Hepatocyte (in vitro differentiated cells): ENCODE measurements around the gene WDR74. TPM values are rescaled to one million over a fixed set of nuclear protein-coding genes. Genes with fewer than 3 reads are reported as not detected.
A peak's percentile ranks its signal among the peaks of the same experiment; 100 is the strongest.
"Not testable (repeated sequence)": the region's sequence is repeated elsewhere in the genome, so short reads cannot be mapped to it uniquely, and the experiment has no call there.

Source experiments
- DNase-seq: peaks from one replicate; pipeline ENCODE4 v3.0.0-alpha.2; 2016; ENCODE audit warnings: low spot score
- H2AFZ ChIP-seq: fragments of 200-600 bp; sonication (generic); 2 replicates; pipeline ENCODE4 v1.6.0; 2016; ENCODE audit warnings: antibody characterized with exemption, mild to moderate bottlenecking
- H3K27ac ChIP-seq: fragments of 200-600 bp; sonication (generic); 2 replicates; pipeline ENCODE4 v1.5.1; 2016; ENCODE audit warnings: mild to moderate bottlenecking
- H3K27me3 ChIP-seq: fragments of 200-600 bp; sonication (generic); 2 replicates; pipeline ENCODE4 v1.6.1; 2016
- H3K36me3 ChIP-seq: fragments of 200-600 bp; sonication (generic); replicated peaks from 2 replicates; pipeline ENCODE4 v1.5.1; 2016; ENCODE audit warnings: low read depth; ENCODE audit not compliant: insufficient read depth
- H3K4me1 ChIP-seq: fragments of 200-600 bp; sonication (generic); 2 replicates; pipeline ENCODE4 v1.5.1; 2016; ENCODE audit warnings: mild to moderate bottlenecking, moderate library complexity; ENCODE audit not compliant: insufficient read depth
- H3K4me2 ChIP-seq: fragments of 200-600 bp; sonication (generic); 2 replicates; pipeline ENCODE4 v1.6.0; 2016
- H3K4me3 ChIP-seq: fragments of 200-600 bp; sonication (generic); 2 replicates; pipeline ENCODE4 v1.5.1; 2016; ENCODE audit warnings: mild to moderate bottlenecking
- H3K79me2 ChIP-seq: fragments of 200-600 bp; sonication (generic); 2 replicates; pipeline ENCODE4 v1.6.0; 2017; ENCODE audit warnings: mild to moderate bottlenecking
- H3K9me2 ChIP-seq: fragments of 200-600 bp; sonication (generic); replicated peaks from 2 replicates; pipeline ENCODE4 v1.6.0; 2017; ENCODE audit warnings: mild to moderate bottlenecking; ENCODE audit not compliant: insufficient read depth
- H3K9me3 ChIP-seq: fragments of 200-600 bp; sonication (generic); 2 replicates; pipeline ENCODE4 v1.5.1; 2016; ENCODE audit warnings: low read depth, mild to moderate bottlenecking
- H4K20me1 ChIP-seq: fragments of 200-600 bp; sonication (generic); 2 replicates; pipeline ENCODE4 v1.6.0; 2016; ENCODE audit warnings: mild to moderate bottlenecking; ENCODE audit not compliant: insufficient read depth, poor library complexity, severe bottlenecking
- CTCF ChIP-seq: fragments of 200-600 bp; sonication (generic); IDR thresholded peaks from 2 replicates; pipeline ENCODE4 v1.5.1; 2016; ENCODE audit warnings: antibody characterized with exemption, mild to moderate bottlenecking; ENCODE audit not compliant: poor library complexity
- EZH2 ChIP-seq: fragments of 200-600 bp; sonication (generic); IDR thresholded peaks from 2 replicates; pipeline ENCODE4 v1.6.1; 2016; ENCODE audit warnings: antibody characterized with exemption, mild to moderate bottlenecking, borderline replicate concordance
- EZH2phosphoT487 ChIP-seq: fragments of 200-600 bp; sonication (generic); IDR thresholded peaks from one replicate; pipeline ENCODE4 v1.6.1; 2018; ENCODE audit warnings: antibody characterized with exemption, mild to moderate bottlenecking, low read depth, moderate library complexity; ENCODE audit not compliant: unreplicated experiment, severe bottlenecking
- WGBS: methylation state at CpG from one replicate; pipeline ENCODE4 v1.1.6; 2016; ENCODE audit warnings: low lambda C conversion rate; ENCODE audit errors: missing lambda C conversion rate; 5-methylcytosine and 5-hydroxymethylcytosine counted together
- polyA plus RNA-seq: library from polyadenylated mRNA; unstranded; fragments of >200 nt; fragmentation: Nextera tagmentation; extraction: Ambion mirVana; gene quantifications from 2 replicates; pipeline ENCODE4 v1.2.1, GENCODE V29; 2016
- total RNA-seq: library from RNA; depleted of rRNA; stranded (reverse); fragments of >200 nt; gene quantifications from 2 replicates; pipeline ENCODE4 v1.2.3, GENCODE V29; 2014

WDR74 gene
- total and polyA plus RNA-seq, 2 experiments from 2014 or later = 30.9 to 34.1 TPM

DNA sequence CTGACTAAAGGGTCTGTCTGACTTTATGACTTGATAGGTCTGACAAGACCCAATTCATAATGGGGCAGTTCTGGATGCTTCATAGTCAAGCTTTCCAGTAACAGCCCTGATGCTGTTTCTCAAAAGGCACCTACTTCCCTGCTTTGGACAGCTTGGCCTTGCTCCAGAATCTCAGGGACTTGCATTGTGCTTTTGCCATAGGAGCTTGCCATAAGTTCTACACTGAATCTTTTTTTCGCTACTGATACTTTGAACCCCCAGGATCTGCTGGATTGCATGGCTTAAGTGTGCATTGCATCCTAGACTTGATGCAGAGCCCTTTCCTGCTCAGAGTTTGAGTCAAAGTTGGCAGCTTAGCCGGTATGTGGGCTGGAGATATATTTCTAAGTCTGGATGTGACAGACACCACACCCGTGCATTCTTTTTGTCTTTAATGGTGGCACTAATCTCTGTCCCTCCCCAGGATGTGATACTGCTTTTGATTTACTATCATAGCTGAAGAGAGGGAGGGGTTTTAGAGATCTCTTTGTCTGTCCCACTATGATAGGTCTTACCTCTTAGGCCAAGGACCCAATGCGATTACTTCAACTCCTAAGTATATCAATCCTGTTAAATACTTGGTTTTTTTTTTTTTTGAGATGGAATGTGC lies 24.4 kb upstream of the WDR74 start:
- no peak overlapping the region for H3K4me2 ChIP-seq
- 79% methylated on average over 4 of the region's 4 CpGs for WGBS
- peaks cover 49% of the 10 kb centered on the region for H3K79me2 ChIP-seq

GRCh38 chr11:62861564-62862192 lies 22.3 kb upstream of the WDR74 start:
- not testable (repeated sequence) for H3K4me3 ChIP-seq, H3K9me2 ChIP-seq, H3K4me2 ChIP-seq, H3K36me3 ChIP-seq, DNase-seq, H2AFZ ChIP-seq, H3K9me3 ChIP-seq, H4K20me1 ChIP-seq, H3K27me3 ChIP-seq
- H3K27ac ChIP-seq = peak overlapping the region; percentile 66
- H3K79me2 ChIP-seq = peaks cover 48% of the 10 kb centered on the region
- peaks cover 39% of the 10 kb centered on the region for H3K4me1 ChIP-seq
- WGBS = 87% methylated on average over 16 of the region's 16 CpGs

More for the DNA sequence above, 24.4 kb upstream of the WDR74 start:
- Histone ChIP-seq H3K27me3 (no peaks in the 10 kb centered on the region), H3K4me1 (peaks cover 20% of the 10 kb centered on the region), H3K27ac (no peak overlapping the region), H3K9me3 (no peaks in the 10 kb centered on the region), H3K4me3 (no peak overlapping the region), H4K20me1 (no peaks in the 10 kb centered on the region), H3K36me3 (no peaks in the 10 kb centered on the region), H2AFZ (no peak overlapping the region), H3K9me2 (no peaks in the 10 kb centered on the region)
- TF ChIP-seq EZH2phosphoT487 (no peak), EZH2 (no peak), CTCF (no peak)
- no peak for DNase-seq

- WGBS = 48% methylated on average over 5 of the region's 5 CpGs
- H3K9me3 ChIP-seq = no peaks in the 10 kb centered on the region
- H4K20me1 ChIP-seq = no peaks in the 10 kb centered on the region
- DNase-seq = no peak
- peak overlapping the region; percentile 46 for H3K4me2 ChIP-seq
- H3K27me3 ChIP-seq = no peaks in the 10 kb centered on the region
- H2AFZ ChIP-seq = no peak overlapping the region
- H3K27ac ChIP-seq = peak overlapping the region; percentile 66
- H3K4me1 ChIP-seq = peaks cover 44% of the 10 kb centered on the region
- H3K4me3 ChIP-seq = no peak overlapping the region
- H3K36me3 ChIP-seq = no peaks in the 10 kb centered on the region
- peaks cover 44% of the 10 kb centered on the region for H3K79me2 ChIP-seq
- no peaks in the 10 kb centered on the region for H3K9me2 ChIP-seq
- no peak for TF ChIP-seq EZH2
- no peak for TF ChIP-seq EZH2phosphoT487
- TF ChIP-seq CTCF = no peak
Measured at GRCh38 chr11:62860835-62861563, 21.6 kb upstream of the WDR74 start.

DNA sequence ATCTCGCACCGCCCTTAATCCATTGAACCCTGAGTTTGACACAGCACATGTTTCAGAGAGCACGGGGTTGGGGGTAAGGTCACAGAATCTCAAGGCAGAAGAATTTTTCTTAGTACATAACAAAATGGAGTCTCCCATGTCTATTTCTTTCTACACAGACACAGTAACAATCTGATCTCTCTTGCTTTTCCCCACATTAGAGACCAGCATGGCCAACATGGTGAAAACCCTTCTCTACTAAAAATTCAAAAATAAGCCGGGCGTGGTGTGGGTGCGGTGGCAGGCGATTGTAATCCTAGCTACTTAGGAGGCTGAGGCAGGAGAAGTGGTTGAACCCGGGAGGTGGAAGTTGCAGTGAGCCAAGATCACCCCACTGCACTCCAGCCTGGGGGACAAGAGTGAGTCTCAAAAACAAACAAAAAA lies 19.9 kb upstream of the WDR74 start:
- not testable (repeated sequence) for H3K4me3 ChIP-seq, H3K27me3 ChIP-seq, H3K9me3 ChIP-seq, H3K36me3 ChIP-seq, H3K9me2 ChIP-seq, H3K4me2 ChIP-seq, H2AFZ ChIP-seq, DNase-seq
- 64% methylated on average over 8 of the region's 8 CpGs for WGBS
- Histone ChIP-seq H3K79me2 (peaks cover 49% of the 10 kb centered on the region), H3K4me1 (peaks cover 44% of the 10 kb centered on the region), H3K27ac (peak overlapping the region; percentile 66), H4K20me1 (peaks cover 10% of the 10 kb centered on the region)
